ENCODE results near the gene CDC42EP4. TPM values are rescaled to one million over a fixed set of nuclear protein-coding genes. Genes with fewer than 3 reads are reported as not detected.
"Not testable (repeated sequence)": the region's sequence is repeated elsewhere in the genome, so short reads cannot be mapped to it uniquely, and the experiment has no call there.

Gene CDC42EP4
- total and polyA plus RNA-seq, 4 donors, result 15.7 to 31.0 (median 28.0) TPM

- no peak for TF ChIP-seq CTCF (IDR thresholded peaks at IDR 0.05; ENCODE audit: low read depth, low read length, missing input control)
- no peak for TF ChIP-seq SP1 (IDR thresholded peaks at IDR 0.05)
- TF ChIP-seq FOXA2 (IDR thresholded peaks at IDR 0.05), result no peak
- TF ChIP-seq MAX (IDR thresholded peaks at IDR 0.05), result no peak
- no peak for TF ChIP-seq RXRA (IDR thresholded peaks at IDR 0.05)
- no peak for TF ChIP-seq FOXA1 (IDR thresholded peaks at IDR 0.05)
- TF ChIP-seq RAD21 (IDR thresholded peaks at IDR 0.05), result no peak
- TF ChIP-seq HNF4A (conservative IDR thresholded peaks at IDR 0.05), result no peak
These were observed 3.7 kb upstream of the CDC42EP4 start (continued) for GRCh38 chr17:73315471-73315870.

- Histone ChIP-seq H3K27me3 (ENCODE audit: control insufficient read depth in 4 of 4, insufficient read depth in 4 of 4, low read length in 3 of 4) (no peaks in the 10 kb centered on the region), H3K9me3 (ENCODE audit: control insufficient read depth in 4 of 4, low read length in 3 of 4) (no peaks in the 10 kb centered on the region), H3K4me3 (ENCODE audit: low read depth in 1 of 3, low read length in 3 of 3) (no peak overlapping the region), H3K4me1 (ENCODE audit: control insufficient read depth in 4 of 4, insufficient read depth in 4 of 4, low read length in 3 of 4) (peaks cover 0 to 17% (median 7%) of the 10 kb centered on the region in 4 donors), H3K9ac (ENCODE audit: low read depth in 1 of 2, low read length in 2 of 2) (no peak overlapping the region), H3K27ac (ENCODE audit: low read depth in 1 of 2, low read length in 2 of 2) (no peak overlapping the region), H3K36me3 (ENCODE audit: control insufficient read depth in 4 of 4, insufficient read depth in 3 of 4, low read depth in 1 of 4, low read length in 3 of 4) (no peaks in the 10 kb centered on the region)
- DNase-seq (ENCODE audit: low spot score), result no peak
- WGBS, result 79% methylated on average over 8 of the region's 8 CpGs
- TF ChIP-seq ZBTB33 (IDR thresholded peaks at IDR 0.05) (no peak), TAF1 (conservative IDR thresholded peaks at IDR 0.05) (no peak), GABPA (IDR thresholded peaks at IDR 0.05 in 1 of 2, conservative IDR thresholded peaks at IDR 0.05 in 1 of 2) (no peak), CTCF (IDR thresholded peaks at IDR 0.05; ENCODE audit: low read depth, low read length, missing input control) (no peak), REST (IDR thresholded peaks at IDR 0.05) (no peak), JUND (IDR thresholded peaks at IDR 0.05) (no peak), RAD21 (IDR thresholded peaks at IDR 0.05) (no peak), HNF4G (IDR thresholded peaks at IDR 0.05) (no peak), HNF4A (conservative IDR thresholded peaks at IDR 0.05) (no peak), EGR1 (IDR thresholded peaks at IDR 0.05; ENCODE audit: low read depth in 2 of 2) (no peak), FOXA2 (IDR thresholded peaks at IDR 0.05) (no peak), YY1 (IDR thresholded peaks at IDR 0.05) (no peak), NR2F2 (IDR thresholded peaks at IDR 0.05) (no peak), MAX (IDR thresholded peaks at IDR 0.05) (no peak), RXRA (IDR thresholded peaks at IDR 0.05) (no peak), SP1 (IDR thresholded peaks at IDR 0.05) (no peak), FOXA1 (IDR thresholded peaks at IDR 0.05) (no peak)
These were observed 1.8 kb upstream of the CDC42EP4 start for GRCh38 chr17:73313526-73314127.

GRCh38 chr17:73312887-73313286 is 1.1 kb upstream of the CDC42EP4 start:
- Histone ChIP-seq H3K4me1 (ENCODE audit: control insufficient read depth in 4 of 4, insufficient read depth in 4 of 4, low read length in 3 of 4) (peaks cover 0 to 24% (median 11%) of the 10 kb centered on the region in 4 donors), H3K27ac (ENCODE audit: low read depth in 1 of 2, low read length in 2 of 2) (peak overlapping the region; percentile 95 to 96), H3K9ac (ENCODE audit: low read depth in 1 of 2, low read length in 2 of 2) (peak overlapping the region in 1 of 2 donors; percentile 68)
- H3K9me3 ChIP-seq (ENCODE audit: control insufficient read depth in 4 of 4, low read length in 3 of 4); H3K36me3 ChIP-seq (ENCODE audit: control insufficient read depth in 4 of 4, insufficient read depth in 3 of 4, low read depth in 1 of 4, low read length in 3 of 4); H3K27me3 ChIP-seq (ENCODE audit: control insufficient read depth in 4 of 4, insufficient read depth in 4 of 4, low read length in 3 of 4); DNase-seq (ENCODE audit: low spot score); H3K4me3 ChIP-seq (ENCODE audit: low read depth in 1 of 3, low read length in 3 of 3): not testable (repeated sequence)
- WGBS, result 81% methylated on average over 11 of the region's 11 CpGs
